ENCODE data around the gene NELFB.

Gene NELFB

GRCh38 chr9:137233143-137233980 is 21.8 kb upstream of the NELFB start:
- Mint-ChIP-seq H3K27me3 (ENCODE audit: low read depth) (peaks cover 5% of the 10 kb centered on the region), H3K36me3 (ENCODE audit: low read depth) (no peaks in the 10 kb centered on the region), H3K27ac (no peak overlapping the region), H3K4me3 (no peak overlapping the region), H3K4me1 (peaks cover 13% of the 10 kb centered on the region), H3K9me3 (no peaks in the 10 kb centered on the region)
- TF ChIP-seq CTCF (IDR thresholded peaks at IDR 0.05; ENCODE audit: unreplicated experiment in 3 of 3), result no peak

- H3K4me1 Mint-ChIP-seq, result peaks cover 19% of the 10 kb centered on the region
- H3K36me3 Mint-ChIP-seq (ENCODE audit: low read depth), result no peaks in the 10 kb centered on the region
- H3K9me3 Mint-ChIP-seq, result no peaks in the 10 kb centered on the region
- H3K27me3 Mint-ChIP-seq (ENCODE audit: low read depth), result peaks cover 5% of the 10 kb centered on the region
- no peak for TF ChIP-seq CTCF (IDR thresholded peaks at IDR 0.05; ENCODE audit: unreplicated experiment in 3 of 3)
- H3K27ac Mint-ChIP-seq, result no peak overlapping the region
- H3K4me3 Mint-ChIP-seq, result no peak overlapping the region
Measured at GRCh38 chr9:137234055-137234697, 21.0 kb upstream of the NELFB start.

GRCh38 chr9:137234758-137235423 is 20.2 kb upstream of the NELFB start:
- Mint-ChIP-seq H3K27ac (peak overlapping the region in 1 of 3 experiments; percentile 35), H3K9me3 (no peaks in the 10 kb centered on the region), H3K36me3 (ENCODE audit: low read depth) (no peaks in the 10 kb centered on the region)

GRCh38 chr9:137235424-137236237 is 19.5 kb upstream of the NELFB start:
- Mint-ChIP-seq H3K9me3 (no peaks in the 10 kb centered on the region), H3K27ac (peak overlapping the region in 1 of 3 experiments; percentile 35), H3K4me3 (peak overlapping the region in 1 of 3 experiments; percentile 40), H3K27me3 (ENCODE audit: low read depth) (peaks cover 5% of the 10 kb centered on the region), H3K4me1 (peaks cover 19% of the 10 kb centered on the region), H3K36me3 (ENCODE audit: low read depth) (no peaks in the 10 kb centered on the region)
- TF ChIP-seq CTCF (IDR thresholded peaks at IDR 0.05; ENCODE audit: unreplicated experiment in 3 of 3), result no peak

More at GRCh38 chr9:137234758-137235423, 20.2 kb upstream of the NELFB start:
- Mint-ChIP-seq H3K4me1 (peaks cover 19% of the 10 kb centered on the region), H3K27me3 (ENCODE audit: low read depth) (peaks cover 5% of the 10 kb centered on the region), H3K4me3 (peak overlapping the region in 2 of 3 experiments; percentile 40 to 42)
- no peak for TF ChIP-seq CTCF (IDR thresholded peaks at IDR 0.05; ENCODE audit: unreplicated experiment in 3 of 3)

GRCh38 chr9:137236238-137236935 is 18.7 kb upstream of the NELFB start:
- Mint-ChIP-seq H3K4me3 (no peak overlapping the region), H3K4me1 (peaks cover 24% of the 10 kb centered on the region), H3K27ac (no peak overlapping the region), H3K36me3 (ENCODE audit: low read depth) (no peaks in the 10 kb centered on the region), H3K27me3 (ENCODE audit: low read depth) (peaks cover 5% of the 10 kb centered on the region), H3K9me3 (no peaks in the 10 kb centered on the region)
- peak; percentile 99 to 100 (median 100) for TF ChIP-seq CTCF (IDR thresholded peaks at IDR 0.05; ENCODE audit: unreplicated experiment in 3 of 3)

Data from nephron (organoid).